Heart left ventricle (tissue), 16 donors: ENCODE results near the gene TAS2R5. TPM values are rescaled to one million over a fixed set of nuclear protein-coding genes. Genes with fewer than 3 reads are reported as not detected.
"Not testable (repeated sequence)": the region's sequence is repeated elsewhere in the genome, so short reads cannot be mapped to it uniquely, and the experiment has no call there.

Experiments used
- ATAC-seq, 4 donors: fragments of 200-7000 bp; cut with Tn5 transposase; one replicate each; pipeline ENCODE4 v1.9.1; 2020 to 2022; ENCODE audit warnings: moderate library complexity in 4 of 4, mild to moderate bottlenecking in 3 of 4, moderate number of reproducible peaks in 1 of 4
- DNase-seq, 5 donors: peaks; one replicate each; pipeline ENCODE4 v3.0.0-alpha.2; 2020
- H3K27ac ChIP-seq, 12 donors: fragments of 200-600 bp; sonication (generic) in 4 of 12; one replicate each; pipeline versions ENCODE4 v1.5.0 to v1.8.0; 2016 to 2022; ENCODE audit warnings: mild to moderate bottlenecking in 2 of 12
- H3K27me3 ChIP-seq, 9 donors: fragments of 200-600 bp; sonication (generic) in 2 of 9; one replicate each; pipeline versions ENCODE4 v1.5.1 to v1.8.0; 2016 to 2022; ENCODE audit warnings: mild to moderate bottlenecking in 3 of 9
- H3K36me3 ChIP-seq, 9 donors: fragments of 200-600 bp; sonication (generic) in 2 of 9; one replicate each; pipeline versions ENCODE4 v1.5.0 to v1.8.0; 2018 to 2022; ENCODE audit warnings: mild to moderate bottlenecking in 2 of 9
- H3K4me1 ChIP-seq, 12 donors: fragments of 200-600 bp; sonication (generic) in 4 of 12; one replicate each; pipeline versions ENCODE4 v1.5.0 to v1.8.0; 2016 to 2022; ENCODE audit warnings: mild to moderate bottlenecking in 3 of 12
- H3K4me3 ChIP-seq, 12 donors: fragments of 200-600 bp; sonication (generic) in 4 of 12; one replicate each; pipeline versions ENCODE4 v1.5.0 to v1.8.0; 2017 to 2022; ENCODE audit warnings: mild to moderate bottlenecking in 9 of 12, moderate library complexity in 4 of 12
- H3K9me3 ChIP-seq, 12 donors: fragments of 200-600 bp; sonication (generic) in 4 of 12; one replicate each; pipeline versions ENCODE4 v1.5.0 to v1.8.0; 2016 to 2022; ENCODE audit warnings: mild to moderate bottlenecking in 1 of 12
- POLR2A ChIP-seq, 2 donors: fragments of 450-650 bp; IDR thresholded peaks; one replicate each; pipeline ENCODE4 v1.6.1; 2017; ENCODE audit warnings: antibody characterized with exemption in 2 of 2, mild to moderate bottlenecking in 2 of 2, moderate library complexity in 2 of 2
- WGBS, 4 donors: extraction: QIAGEN DNeasy Blood & Tissue Kit in 2 of 4; methylation state at CpG; one replicate each; pipeline versions ENCODE4 v1.1.5 to v1.1.7; 2013 to 2018; 5-methylcytosine and 5-hydroxymethylcytosine counted together
- intact Hi-C, 10 donors: fragments of 100-400 bp; cut with DNase I; formaldehyde crosslinking; loops; one replicate each; pipeline versions ENCODE4 v1.11.1 to v1.14.2; 2022
- polyA plus RNA-seq, 2 donors: library from polyadenylated mRNA; stranded (reverse); fragments of 200-250 nt; gene quantifications; one replicate each; pipeline ENCODE4 v1.2.3, GENCODE V29; 2013
- total RNA-seq, 9 donors: library from RNA; depleted of rRNA in 2 of 9; stranded (reverse); fragments of >200 nt in 2 of 9; fragmentation: NEBNext Ultra II Directional in 3 of 9; extraction: Animal tissue kit (Norgen Biotek cat#: 25700) in 3 of 9; gene quantifications; one replicate each; pipeline versions ENCODE4 v1.1.0 to v1.2.4, GENCODE V29; 2016 to 2023
- TF ChIP-seq, protein P1 (sequence below), 12 donors: fragments of 200-600 bp; sonication (generic) in 4 of 12; IDR thresholded peaks; one replicate each; pipeline versions ENCODE4 v1.5.0 to v1.8.0; 2018 to 2022; ENCODE audit warnings: antibody characterized with exemption in 12 of 12, mild to moderate bottlenecking in 5 of 12
- donor health status: ischemic (EF 13 %, LVEDD 7.1; RV severe dilation, severe dysfunction).
- donor health status: healthy with polysubstance abuse.
- donor health status: DM: no; HTN: yes; CAD: no.
- donor health status: DM: no; HTN: no; CAD: no.
- donor health status: ischemic (EF 25% LVEDD 6.9; RV normal size, moderate dysfunction).
- donor health status: ischemic (EF 25% LVEDD 5.7; RV mildly dilated, moderate dysfunction).
- donor health status: healthy.
- donor health status: DM: yes; HTN: yes; CAD: no.
- donor health status: ischemic (EF 35%, LVEDD 5.7; RV mildly dilated, moderate dysfunction).
- donor health status: nonischemic (EF 11% LVEDD 7.7; RV severe dilation, severe dysfunction).
- donor health status: DM: yes; HTN: yes; CAD: no.
- donor health status: PGD.
- donor health status: ischemic (EF 29% LVEDD 5.4; RV normal size, mild dysfunction).
- donor health status: nonischemic (EF 23%, LVEDD 6.1; RV moderate dilation, normal function).

TAS2R5 gene
- total and polyA plus RNA-seq, 11 donors = 0.18 to 0.60 (median 0.45) TPM; not detected in 6

DNA sequence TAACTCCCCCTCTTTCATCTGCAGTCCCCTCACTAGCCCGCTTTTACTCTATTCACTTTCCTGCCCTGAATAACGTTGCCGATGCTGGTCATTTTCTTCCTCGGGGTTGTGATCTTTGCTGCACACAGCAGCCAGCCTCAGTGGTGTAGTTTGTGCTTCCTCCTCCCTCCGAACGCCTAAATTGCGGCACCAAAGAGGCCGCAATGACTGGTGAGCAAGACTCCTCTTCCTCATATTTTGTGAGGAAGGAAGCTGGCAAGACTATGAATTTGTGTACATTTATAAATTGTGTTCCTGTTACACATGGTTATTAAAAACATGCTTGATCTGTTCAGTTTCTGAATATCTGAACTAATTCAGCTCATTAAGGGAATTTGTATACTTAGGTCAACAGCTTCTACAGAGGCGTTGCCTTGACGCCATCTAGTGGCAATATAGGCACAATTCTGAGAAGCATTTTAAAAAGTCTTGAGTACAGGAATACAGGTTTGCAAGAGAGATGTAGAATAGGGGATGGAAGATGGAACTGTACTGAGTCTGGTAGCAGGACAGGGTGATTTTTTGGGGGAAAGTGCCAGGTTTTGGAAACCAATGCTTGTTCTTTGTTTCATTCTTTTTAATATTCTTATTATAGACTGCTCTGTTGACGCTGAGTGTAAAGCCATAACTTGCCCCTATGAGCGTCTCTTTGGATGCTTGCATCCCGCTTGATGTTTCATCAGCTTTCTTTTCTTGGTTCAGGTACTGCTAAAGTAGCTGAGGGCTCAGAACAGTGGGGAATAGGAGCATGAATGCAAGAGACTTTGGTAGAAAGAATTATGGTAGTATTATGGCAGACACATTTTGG, 4.1 kb upstream of the TAS2R5 start:
- DNase-seq = no peak
- H3K4me3 ChIP-seq = no peak overlapping the region
- peaks cover 0 to 16% (median 0%) of the 10 kb centered on the region in 9 donors for H3K36me3 ChIP-seq
- no peak overlapping the region for H3K27ac ChIP-seq
- H3K9me3 ChIP-seq = no peaks in the 10 kb centered on the region
- no peak for TF ChIP-seq POLR2A (IDR thresholded peaks at IDR 0.05)
- TF ChIP-seq, protein P1, sequence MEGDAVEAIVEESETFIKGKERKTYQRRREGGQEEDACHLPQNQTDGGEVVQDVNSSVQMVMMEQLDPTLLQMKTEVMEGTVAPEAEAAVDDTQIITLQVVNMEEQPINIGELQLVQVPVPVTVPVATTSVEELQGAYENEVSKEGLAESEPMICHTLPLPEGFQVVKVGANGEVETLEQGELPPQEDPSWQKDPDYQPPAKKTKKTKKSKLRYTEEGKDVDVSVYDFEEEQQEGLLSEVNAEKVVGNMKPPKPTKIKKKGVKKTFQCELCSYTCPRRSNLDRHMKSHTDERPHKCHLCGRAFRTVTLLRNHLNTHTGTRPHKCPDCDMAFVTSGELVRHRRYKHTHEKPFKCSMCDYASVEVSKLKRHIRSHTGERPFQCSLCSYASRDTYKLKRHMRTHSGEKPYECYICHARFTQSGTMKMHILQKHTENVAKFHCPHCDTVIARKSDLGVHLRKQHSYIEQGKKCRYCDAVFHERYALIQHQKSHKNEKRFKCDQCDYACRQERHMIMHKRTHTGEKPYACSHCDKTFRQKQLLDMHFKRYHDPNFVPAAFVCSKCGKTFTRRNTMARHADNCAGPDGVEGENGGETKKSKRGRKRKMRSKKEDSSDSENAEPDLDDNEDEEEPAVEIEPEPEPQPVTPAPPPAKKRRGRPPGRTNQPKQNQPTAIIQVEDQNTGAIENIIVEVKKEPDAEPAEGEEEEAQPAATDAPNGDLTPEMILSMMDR (IDR thresholded peaks at IDR 0.05) = peak; percentile 55 to 78 (median 70)
- 70 to 79% (median 72%) methylated on average over 13 of the region's 13 CpGs for WGBS, 4 donors
- ATAC-seq = peak in 2 of 4 donors; percentile 10 to 39
- H3K4me1 ChIP-seq = peaks cover 0 to 3% (median 0%) of the 10 kb centered on the region in 12 donors
- intact Hi-C loops = loop anchor here in 3 of 10 donors (5.0 kb wide), 2 partner anchors 129 to 134 kb away; no protein-coding TSS in a partner anchor
- H3K27me3 ChIP-seq = no peaks in the 10 kb centered on the region

DNA sequence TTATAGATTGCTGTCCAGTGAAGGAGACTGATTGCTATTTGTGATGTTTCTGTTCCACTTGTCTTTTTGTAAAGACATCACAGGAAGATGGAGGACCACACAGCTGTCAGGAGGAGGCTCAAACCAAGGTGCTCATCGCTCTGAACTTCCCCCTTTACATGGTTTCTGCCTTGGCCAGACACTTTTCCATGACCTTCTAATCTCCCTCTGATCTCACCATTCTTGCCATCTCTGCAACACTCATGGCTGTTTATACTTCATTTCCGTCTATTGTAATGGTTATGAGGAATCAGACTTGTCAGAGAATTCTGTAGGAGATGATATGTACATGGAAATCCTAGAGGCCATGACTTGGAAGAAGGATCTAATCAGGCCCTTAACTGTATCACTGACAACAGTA, 1.7 kb upstream of the TAS2R5 start:
- H3K4me3 ChIP-seq = no peak overlapping the region
- TF ChIP-seq, protein P1 (IDR thresholded peaks at IDR 0.05) = no peak
- TF ChIP-seq POLR2A (IDR thresholded peaks at IDR 0.05) = no peak
- H3K9me3 ChIP-seq = no peaks in the 10 kb centered on the region
- no peak for DNase-seq
- 72 to 76% (median 75%) methylated on average over 2 of the region's 2 CpGs for WGBS, 4 donors
- no peak for ATAC-seq
- peaks cover 0 to 18% (median 0%) of the 10 kb centered on the region in 9 donors for H3K36me3 ChIP-seq
- intact Hi-C loops = loop anchor here in 3 of 10 donors (5.0 kb wide), 2 partner anchors 131 to 136 kb away; no protein-coding TSS in a partner anchor
- no peak overlapping the region for H3K27ac ChIP-seq
- no peaks in the 10 kb centered on the region for H3K27me3 ChIP-seq
- peaks cover 0 to 3% (median 0%) of the 10 kb centered on the region in 12 donors for H3K4me1 ChIP-seq

DNA sequence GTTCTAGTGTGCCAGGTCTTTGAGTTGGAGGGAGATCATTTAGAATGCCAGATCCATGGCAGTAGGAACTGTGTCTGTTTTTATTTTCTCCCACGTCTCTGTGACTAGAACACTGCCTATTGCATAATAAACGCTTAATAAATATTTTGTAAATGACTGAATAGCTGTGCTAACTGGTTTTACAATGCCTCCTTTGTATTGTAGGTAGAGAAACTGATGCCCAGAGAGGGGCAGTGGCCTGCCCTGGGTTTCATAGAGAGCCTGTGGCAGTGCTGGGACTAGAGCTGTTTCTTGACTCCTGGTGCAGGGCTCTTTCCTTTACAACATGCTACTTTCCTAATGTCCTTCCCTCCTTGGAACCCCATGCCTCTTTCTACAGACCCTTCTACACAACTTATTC, 2.5 kb downstream of the TAS2R5 start:
- peaks cover 0 to 3% (median 0%) of the 10 kb centered on the region in 12 donors for H3K4me1 ChIP-seq
- ATAC-seq = no peak
- H3K9me3 ChIP-seq = no peaks in the 10 kb centered on the region
- TF ChIP-seq POLR2A (IDR thresholded peaks at IDR 0.05) = no peak
- TF ChIP-seq, protein P1 (IDR thresholded peaks at IDR 0.05) = no peak
- H3K4me3 ChIP-seq = no peak overlapping the region
- intact Hi-C loops = no loop called here
- peaks cover 0 to 18% (median 0%) of the 10 kb centered on the region in 9 donors for H3K36me3 ChIP-seq
- DNase-seq = no peak
- H3K27ac ChIP-seq = no peak overlapping the region
- no peaks in the 10 kb centered on the region for H3K27me3 ChIP-seq
- 90 to 93% (median 92%) methylated on average over 2 of the region's 2 CpGs for WGBS, 4 donors

DNA sequence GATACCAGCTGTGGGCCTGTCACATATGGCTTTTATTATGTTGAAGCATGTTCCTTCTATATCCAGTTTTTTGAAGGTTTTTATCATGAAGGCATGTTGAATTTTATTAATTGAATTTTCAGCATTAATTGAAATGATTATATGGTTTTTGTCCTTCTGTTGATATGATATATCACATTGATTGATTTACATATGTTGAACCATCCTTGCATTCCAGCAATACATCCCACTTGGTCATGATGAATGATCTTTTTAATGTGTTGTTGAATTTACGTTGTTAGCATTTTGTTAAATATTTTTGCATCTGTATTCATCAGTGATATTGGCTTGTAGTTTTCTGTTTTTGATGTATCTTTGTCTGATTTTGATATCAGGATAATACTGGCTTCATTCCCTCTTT, 30.1 kb downstream of the TAS2R5 start:
- H3K36me3 ChIP-seq = no peaks in the 10 kb centered on the region
- peaks cover 0 to 80% (median 44%) of the 10 kb centered on the region in 12 donors for H3K9me3 ChIP-seq
- ATAC-seq = no peak
- no peak overlapping the region for H3K4me3 ChIP-seq
- 89 to 96% (median 93%) methylated on average over 1 of the region's 1 CpG for WGBS, 4 donors
- no peak overlapping the region for H3K27ac ChIP-seq
- intact Hi-C loops = no loop called here
- no peaks in the 10 kb centered on the region for H3K4me1 ChIP-seq
- H3K27me3 ChIP-seq = no peaks in the 10 kb centered on the region
- DNase-seq = no peak
- TF ChIP-seq, protein P1 (IDR thresholded peaks at IDR 0.05) = no peak
- TF ChIP-seq POLR2A (IDR thresholded peaks at IDR 0.05) = no peak

DNA sequence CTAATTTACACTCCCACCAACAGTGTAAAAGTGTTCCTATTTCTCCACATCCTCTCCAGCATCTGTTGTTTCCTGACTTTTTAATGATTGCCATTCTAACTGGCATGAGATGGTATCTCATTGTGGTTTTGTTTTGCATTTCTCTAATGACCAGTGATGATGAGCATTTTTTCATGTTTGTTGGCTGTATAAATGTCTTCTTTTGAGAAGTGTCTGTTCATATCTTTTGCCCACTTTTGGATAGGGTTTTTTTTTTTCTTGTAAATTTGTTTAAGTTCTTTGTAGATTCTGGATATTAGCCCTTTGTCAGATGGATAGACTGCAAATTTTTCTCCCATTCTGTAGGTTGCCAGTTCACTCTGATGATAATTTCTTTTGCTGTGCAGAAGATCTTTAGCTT, 32.4 kb downstream of the TAS2R5 start:
- H3K27ac ChIP-seq, H3K4me1 ChIP-seq, ATAC-seq, H3K36me3 ChIP-seq, H3K4me3 ChIP-seq, DNase-seq, intact Hi-C loops, H3K27me3 ChIP-seq: not testable (repeated sequence)
- H3K9me3 ChIP-seq = peaks cover 0 to 69% (median 44%) of the 10 kb centered on the region in 12 donors
